ENCODE results near the gene ITGAE.

GRCh38 chr17:3750926-3751325 lies 50.1 kb downstream of the ITGAE start:
- TF ChIP-seq GATA2 (IDR thresholded peaks at IDR 0.05; ENCODE audit: low read depth, low read length), result no peak
- TF ChIP-seq GATA3 (IDR thresholded peaks at IDR 0.05; ENCODE audit: low read depth, low read length), result no peak
